Activated naive CD4-positive, alpha-beta T cell (primary cell): ENCODE measurements around the gene ERO1B.
"Not testable (repeated sequence)": the region's sequence is repeated elsewhere in the genome, so short reads cannot be mapped to it uniquely, and the experiment has no call there.

Experiments
- DNase-seq, 4 experiments: peaks; one replicate each; lab custom pipeline; 2025; lab: John Stamatoyannopoulos, UW

ERO1B gene, protein sequence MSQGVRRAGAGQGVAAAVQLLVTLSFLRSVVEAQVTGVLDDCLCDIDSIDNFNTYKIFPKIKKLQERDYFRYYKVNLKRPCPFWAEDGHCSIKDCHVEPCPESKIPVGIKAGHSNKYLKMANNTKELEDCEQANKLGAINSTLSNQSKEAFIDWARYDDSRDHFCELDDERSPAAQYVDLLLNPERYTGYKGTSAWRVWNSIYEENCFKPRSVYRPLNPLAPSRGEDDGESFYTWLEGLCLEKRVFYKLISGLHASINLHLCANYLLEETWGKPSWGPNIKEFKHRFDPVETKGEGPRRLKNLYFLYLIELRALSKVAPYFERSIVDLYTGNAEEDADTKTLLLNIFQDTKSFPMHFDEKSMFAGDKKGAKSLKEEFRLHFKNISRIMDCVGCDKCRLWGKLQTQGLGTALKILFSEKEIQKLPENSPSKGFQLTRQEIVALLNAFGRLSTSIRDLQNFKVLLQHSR

DNA sequence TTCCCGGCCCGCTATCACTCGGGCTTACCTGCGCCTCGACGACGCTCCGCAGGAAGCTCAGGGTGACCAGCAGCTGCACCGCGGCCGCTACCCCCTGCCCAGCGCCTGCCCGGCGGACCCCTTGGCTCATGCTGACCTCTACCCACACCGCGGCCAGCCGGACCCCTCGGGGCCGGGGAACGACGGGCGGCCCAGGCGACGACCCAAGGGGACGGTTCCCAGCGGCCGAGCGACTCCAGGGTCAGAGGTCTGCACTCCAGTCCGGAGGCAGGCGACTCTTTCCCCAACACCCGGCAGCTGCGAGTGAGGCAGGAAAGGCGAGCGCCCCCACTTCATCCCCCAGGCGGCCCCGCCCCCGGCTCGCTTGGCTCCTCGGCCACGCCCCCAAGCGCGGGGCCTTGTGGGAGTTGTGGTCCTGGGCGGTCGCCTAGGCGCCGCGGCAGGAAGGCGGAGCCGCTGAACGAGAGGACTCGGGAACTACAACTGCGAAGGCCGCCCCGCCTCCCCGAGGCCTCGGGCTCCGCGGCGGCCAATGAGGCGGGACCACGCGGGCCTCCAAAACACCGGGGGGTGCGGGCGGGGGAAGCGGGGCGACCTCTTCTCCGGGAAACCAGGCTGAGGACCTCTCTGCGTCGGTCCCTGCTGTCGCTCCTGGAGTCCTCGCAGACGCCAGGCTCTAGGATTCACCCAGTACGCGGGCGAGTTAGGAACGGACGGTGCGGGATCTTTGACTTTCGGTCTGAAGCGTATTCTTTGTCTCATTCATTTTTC lies at the start of gene ERO1B:
Gene ERO1B (minus strand): TSS at position 305 of the 771 bp plus-strand sequence. CDS start 175 bp downstream, at position 130.
- DNase-seq, result peak; percentile 87 to 98 (median 90)

DNA sequence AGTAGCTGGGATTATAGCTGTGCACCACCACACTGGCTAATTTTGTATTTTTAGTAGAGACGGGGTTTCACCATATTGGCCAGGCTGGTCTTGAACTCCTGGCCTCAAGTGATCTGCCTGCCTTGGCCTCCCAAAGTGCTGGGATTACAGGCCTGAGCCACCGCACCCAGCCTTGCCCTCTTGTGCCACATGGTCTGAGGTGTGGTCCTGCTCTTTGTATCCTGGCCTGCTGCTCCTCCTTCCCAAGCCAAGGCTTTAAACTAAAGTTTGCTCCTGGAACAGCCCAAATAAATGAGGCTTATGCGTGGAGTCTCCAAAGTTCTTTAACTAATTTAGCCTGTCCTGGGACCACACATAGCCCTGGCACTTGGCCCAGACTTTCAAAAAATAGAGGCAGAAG lies 49.7 kb upstream of the ERO1B start:
- not testable (repeated sequence) for DNase-seq

DNA sequence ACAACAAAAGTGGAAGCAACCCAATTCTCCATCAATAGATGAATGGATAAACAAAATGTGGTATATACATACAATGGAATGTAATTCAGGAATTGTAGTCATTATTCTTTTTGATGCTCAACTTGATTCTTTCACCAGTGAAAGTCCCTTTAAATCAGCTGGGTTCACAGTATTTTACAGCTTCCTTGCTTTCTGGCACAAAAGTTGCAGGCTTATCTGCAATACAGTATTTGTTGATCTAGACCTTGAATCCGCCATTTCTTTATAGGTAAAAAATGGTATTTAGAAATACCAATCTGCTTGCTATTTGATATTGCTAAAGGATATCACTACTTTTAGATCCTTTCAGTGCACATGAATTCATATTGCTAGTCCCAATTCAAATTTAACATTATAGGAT lies 44.7 kb upstream of the ERO1B start:
- no peak for DNase-seq

DNA sequence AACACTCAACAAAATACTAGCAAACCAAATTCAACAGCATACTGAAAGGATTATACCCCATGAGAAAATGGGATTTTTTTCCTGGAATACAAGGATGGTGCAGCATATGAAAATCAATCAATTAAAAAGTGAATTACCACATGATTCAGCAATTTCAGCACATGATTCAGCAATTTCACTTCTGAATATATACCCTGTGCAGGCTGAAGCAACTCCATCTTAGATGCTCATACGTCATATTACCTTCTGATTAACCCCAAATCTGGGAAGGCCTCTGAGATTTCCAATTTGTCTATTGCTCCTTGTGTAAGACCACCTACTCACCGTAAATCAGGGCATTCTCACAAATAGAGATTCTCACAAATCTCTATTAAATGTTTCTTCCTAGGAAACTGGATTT lies 43.8 kb upstream of the ERO1B start:
- no peak for DNase-seq

DNA sequence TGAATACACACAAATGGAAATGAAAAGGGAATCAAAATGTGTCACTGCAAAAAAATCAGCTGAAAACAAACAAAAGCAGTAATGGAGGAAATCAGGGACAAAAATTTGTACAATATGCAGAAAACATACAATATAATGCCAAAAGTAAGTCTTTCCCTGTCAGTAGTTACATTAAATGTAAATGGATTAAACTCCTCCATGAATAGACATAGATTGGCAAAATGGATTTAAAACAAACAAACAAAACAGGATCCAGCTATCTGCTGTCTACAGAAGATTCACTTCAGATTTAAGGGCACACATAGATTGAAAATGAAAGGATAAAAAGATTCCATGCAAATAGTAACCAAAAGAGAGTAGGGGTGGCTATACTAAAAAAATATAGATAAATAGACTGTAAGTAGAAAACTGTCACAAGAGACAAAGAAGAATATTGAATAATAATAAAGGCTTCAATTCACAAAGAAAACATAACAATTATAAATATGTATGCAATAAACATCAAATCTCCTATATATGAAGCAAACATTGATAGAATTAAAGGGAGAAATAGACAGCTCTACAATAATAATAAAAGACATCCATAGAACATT lies 42.2 kb upstream of the ERO1B start:
- no peak for DNase-seq

DNA sequence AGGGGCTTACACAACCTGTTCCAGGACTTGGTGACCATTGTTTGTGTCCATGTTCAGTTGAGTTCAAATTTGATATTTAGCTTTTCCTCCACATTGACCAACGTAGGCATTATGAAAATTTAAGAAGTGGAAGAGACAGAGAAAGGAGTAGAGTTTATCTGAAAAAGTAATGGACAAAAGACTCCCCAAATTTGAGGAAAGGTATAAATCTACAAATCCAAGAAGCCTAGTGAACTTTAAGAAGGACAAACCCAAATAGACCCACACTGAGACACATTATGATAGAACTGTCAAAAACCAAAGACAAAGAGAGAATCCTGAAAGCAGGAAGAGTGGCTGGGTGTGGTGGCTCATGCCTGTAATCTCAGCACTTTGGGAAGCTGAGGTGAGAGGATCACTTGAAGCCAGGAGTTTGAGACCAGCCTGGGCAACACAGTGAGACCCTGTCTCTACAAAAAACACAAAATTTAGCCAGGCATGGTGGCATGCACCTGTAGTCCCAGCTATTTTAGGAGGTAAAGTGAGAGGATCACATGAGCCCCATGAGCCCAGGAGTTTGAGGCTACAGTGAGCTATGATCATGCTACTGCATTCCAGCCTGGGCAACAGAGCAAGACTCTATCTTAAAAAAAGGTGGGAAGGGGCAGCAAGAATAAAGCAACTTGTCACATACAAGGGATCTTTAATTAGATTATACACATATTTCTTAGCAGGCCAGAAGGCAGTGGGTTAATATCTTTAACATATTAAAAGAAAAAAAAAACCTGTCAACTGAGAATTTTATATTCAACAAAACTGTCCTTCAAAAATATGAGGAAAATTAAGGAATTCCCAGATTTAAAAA lies 41.0 kb upstream of the ERO1B start:
- no peak for DNase-seq

DNA sequence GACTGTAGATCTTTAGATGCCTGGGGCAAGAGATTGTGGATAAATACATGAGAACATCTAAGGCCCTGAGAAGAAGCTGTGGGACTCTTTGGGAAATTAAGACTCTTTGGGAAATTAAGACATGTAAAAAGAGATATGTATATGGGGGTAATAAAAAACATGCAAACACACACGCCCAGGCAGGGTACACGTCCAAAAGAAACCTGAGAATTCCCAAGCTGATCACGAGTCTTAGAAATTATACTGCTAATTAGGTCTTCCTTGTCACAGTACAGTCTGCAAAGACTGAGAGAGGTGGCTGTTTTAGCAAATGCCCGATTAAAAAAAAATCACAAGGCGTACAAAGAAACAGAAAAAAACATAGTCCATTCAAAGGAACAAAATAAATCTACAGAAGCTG lies 39.3 kb upstream of the ERO1B start:
- no peak for DNase-seq

DNA sequence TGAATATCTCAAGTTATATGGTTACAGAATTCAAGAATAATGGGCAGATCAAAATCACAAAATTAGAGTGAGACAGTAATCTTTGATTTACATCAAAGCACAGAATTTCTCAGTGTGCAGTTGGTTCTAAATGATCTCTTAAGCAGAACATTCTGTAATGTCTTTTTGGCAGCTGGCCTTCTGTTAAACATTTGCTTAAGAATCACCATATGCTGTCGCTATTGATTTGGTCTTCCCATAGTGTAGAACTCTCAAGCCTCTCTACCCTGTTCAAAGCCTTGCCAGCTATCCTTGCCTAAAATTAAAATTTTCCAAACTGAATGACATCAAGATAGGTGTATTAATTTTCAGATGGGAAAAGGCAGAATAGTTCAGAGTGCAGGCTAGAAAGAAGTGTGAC lies 38.9 kb upstream of the ERO1B start:
- no peak for DNase-seq

DNA sequence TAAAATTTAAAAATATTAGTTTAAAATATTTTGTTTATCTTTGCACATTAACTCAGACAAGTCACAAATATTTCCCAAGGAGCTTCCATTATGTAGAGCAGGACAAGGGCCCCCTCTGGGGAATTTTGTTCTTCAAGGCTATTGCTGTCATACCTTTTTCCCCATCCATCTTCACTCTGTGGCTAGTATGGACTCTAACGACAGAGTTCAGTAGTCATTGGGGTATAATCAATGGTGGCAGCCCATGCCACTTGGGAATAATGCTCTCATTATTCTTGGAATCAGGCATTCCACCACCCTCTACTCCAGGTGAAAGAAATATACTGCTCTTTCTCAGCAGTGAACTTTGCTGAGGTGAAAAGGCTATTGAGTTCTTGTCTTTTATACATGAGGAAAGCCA lies 38.5 kb upstream of the ERO1B start:
- no peak for DNase-seq

DNA sequence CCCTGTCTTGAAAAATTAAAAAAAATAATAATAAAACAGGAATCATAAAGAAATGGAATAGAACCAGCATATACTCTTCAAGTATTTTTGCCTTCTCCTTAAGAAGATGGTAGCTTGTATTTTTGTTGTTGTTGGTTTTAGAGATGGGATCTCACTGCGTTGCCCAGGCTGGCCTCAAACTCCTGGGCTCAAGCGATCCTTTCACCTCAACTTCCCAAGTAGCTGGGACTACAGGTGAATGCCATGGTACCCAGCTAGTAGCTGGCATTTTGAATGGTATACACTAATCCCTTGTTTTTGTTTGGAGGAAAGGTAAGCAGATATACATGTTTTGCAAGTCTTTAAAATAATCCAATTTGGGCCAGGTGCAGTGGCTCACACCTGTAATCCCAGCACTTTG lies 34.7 kb upstream of the ERO1B start:
- no peak for DNase-seq

DNA sequence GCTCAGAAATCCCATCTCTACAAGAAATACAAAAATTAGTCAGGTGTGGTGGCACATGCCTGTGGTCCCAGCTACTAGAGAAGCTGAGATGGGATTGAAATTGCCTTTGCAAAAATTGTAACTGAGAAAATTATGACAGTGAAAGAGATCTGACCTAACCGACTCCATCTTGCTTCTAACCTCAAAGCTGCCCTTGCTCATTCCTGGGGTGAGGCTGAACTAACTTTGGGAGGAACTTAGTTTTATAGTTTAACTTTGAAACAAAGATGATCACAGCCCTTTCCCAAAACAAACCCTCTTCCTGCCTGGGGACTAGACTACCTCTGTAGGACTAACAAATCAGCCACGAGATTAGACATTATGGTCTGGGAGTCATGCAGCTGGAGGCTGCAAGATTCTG lies 33.8 kb upstream of the ERO1B start:
- no peak for DNase-seq

DNA sequence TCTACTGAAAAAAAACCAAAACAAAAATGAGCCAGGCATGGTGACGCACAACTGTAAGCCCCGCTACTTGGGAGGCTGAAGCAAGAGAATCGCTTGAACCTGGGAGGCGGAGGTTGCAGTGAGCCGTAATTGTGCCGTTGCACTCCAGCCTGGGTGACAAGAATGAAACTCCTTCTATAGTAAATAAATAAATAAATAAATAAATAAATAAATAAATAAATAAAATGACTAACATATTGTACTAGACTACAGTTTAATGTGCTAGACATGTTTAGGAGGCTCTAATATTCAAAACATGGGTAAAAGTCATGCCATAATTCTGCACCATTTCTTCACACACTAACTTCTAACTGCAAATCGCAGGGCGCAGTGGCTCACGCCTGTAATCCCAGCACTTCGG lies 33.3 kb upstream of the ERO1B start:
- no peak for DNase-seq

DNA sequence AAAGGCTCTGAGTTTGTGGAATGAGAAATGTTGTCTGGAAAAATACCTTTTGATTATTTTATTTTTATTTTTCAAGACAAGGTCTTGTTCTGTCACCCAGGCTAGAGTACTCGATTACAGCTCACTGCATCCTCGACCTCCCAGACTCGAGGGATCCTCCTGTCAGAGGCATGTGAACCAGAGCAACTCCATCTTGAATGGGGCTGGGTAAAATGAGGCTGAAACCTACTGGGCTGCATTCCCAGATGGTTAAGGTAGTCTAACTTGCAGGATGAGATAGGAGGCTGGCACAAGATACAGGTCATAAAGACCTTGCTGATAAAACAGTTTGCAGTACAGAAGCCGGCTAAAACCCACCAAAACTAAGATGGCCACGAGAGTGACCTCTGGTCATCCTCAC lies 32.3 kb upstream of the ERO1B start:
- not testable (repeated sequence) for DNase-seq

DNA sequence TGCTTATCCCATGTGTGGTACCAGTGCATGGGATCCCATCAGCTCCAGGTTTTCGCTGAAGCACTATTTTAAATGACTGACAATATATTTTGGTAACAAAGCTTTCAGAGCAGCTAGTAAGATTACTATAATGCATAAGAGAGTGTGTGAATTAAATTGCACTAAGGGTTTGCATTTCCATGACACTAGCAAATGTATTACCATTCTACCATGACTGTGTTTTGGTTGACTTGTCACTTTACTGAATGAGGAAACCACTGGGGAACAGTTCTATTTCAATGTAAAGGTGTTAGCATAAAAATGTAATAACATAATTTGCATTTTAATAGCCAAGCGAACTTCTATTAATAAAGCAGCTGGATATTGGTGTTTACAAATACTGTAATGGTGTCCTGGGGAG lies 31.7 kb upstream of the ERO1B start:
- DNase-seq, result no peak

DNA sequence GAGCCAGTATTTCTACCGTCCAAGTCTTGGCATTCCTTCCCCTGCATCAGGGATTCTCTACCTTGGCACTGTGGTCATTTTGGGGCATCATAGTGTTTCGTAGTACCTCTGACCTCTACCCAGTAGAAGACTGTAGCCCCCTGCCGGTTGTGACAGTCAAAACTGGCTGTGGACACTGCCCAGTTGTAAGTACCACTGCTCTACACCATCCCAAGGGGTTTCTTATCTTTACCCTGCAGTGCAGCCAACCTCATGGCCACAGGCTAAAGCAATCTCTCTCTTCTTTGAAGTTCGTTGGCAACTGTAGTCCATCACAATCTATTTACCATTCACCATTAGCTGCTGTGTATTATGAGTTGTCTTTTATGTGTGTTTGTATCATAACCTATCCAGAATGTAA lies 29.3 kb upstream of the ERO1B start:
- no peak for DNase-seq

DNA sequence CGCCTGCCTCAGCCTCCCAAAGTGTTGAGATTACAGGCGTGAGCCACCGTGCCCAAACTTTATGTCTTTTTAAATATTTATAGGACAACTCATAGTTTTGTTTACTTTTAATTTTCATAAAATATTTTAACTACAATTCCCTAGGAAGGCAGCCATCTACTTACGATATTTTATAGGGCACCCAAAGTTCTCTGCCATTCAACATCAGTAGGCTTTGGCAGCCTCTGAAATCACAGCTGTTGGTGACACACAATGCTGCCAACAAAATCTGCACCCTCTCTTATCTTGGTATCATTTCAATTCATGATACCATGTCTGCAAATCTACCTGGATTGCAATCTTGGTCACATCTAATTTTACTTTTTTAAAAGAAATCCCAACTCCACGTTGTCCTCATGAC lies 27.1 kb upstream of the ERO1B start:
- DNase-seq, result no peak

DNA sequence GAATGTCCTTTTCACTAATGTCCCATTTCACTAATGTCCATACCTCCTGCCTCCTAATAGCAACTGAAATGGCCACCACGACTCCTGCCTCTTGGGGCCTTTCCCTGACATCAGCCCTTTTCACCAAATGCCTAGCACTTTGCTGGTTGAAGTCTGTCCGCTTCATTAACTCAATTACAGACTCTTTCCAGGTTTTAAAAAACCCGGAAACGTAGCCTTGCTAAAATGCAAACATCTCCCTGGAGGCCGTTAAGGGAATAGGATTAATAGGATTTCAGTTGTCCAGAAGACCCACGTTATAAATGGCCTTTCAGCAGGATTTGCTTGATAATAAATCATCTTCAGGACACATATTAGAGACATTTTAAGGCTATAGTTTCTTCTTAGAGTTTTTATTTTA lies 25.7 kb upstream of the ERO1B start:
- no peak for DNase-seq

DNA sequence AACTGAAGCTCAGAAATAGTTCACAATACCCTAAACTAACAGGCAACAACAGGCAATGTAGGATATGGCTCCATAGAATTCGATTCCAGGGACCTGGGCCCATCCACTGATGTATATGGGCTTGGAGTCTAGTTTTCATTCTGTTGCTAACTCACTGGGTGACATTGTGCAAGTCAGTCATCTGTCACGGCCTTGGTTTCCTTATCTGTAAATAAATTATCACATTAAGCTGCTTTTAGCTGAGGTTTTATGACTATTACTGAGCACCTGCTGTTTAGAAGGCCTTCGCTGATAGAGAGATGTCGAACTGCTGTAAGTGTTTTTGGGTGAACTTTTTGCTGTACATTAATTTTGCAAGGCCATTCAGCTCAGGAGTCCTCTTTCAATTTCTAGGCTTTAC lies 22.9 kb upstream of the ERO1B start:
- DNase-seq, result no peak

DNA sequence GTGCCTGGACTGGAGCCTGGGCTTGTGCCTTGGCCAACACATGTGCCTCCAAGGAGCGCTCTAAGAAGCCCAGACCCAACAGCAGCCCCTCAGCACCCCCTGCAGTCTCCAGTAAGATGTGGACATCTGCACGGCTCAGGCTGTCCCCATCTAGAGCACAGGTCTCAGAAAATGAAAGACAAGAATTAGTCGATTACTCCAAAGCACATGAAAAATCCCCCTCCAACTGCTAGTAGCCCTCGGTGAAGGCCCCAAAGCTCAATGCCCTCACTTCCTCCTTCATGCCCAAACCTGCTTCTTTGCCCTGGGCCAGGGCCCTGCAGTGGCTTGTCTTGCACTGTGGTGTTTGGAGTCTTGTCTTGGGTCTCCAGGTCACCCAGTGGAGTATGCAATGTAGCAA lies 21.9 kb upstream of the ERO1B start:
- peak in 1 of 4 experiments; percentile 9 for DNase-seq

DNA sequence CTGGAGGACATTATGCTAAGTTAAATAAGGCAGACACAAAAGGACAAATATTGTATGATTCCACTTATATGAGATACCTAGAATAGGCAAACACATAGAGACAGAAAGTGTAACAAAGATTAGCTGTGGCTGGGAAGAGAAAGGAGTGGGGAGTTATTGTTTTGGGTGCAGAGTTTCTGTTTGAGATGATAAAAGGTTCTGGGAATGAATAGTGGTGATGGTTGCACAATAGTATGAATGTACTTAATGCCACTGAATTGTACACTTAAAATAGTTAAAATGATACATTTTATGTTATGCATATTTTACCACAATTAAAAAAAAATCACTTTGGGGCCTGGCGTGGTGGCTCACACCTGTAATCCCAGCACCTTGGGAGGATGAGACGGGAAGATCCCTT lies 21.2 kb upstream of the ERO1B start:
- no peak for DNase-seq

DNA sequence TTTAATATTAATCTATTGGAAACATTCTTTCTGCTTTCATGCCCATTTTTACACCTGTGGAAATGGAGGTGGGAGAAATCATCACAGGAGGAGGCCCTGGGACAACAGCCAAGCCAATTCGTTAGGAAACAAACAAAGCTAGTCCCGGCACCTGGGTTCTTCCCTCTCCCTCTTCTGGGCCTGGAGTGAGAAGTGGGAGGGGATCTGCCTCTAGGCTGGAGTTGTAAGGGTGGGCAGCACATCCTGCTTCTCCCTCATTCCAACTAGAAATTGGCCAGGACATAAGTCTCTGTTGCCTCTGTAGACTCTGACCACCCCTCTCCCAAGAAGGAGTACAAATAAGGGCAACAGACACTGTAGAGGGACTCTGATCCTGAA lies 20.2 kb upstream of the ERO1B start:
- DNase-seq, result no peak
